ACHN (cell line): ENCODE results near the gene C1GALT1.

Experiments used
- DNase-seq: peaks from one replicate; pipeline ENCODE4 v3.0.0-alpha.2; 2015
- in situ Hi-C: cut with HindIII; loops from 2 replicates; pipeline ENCODE4 v1.10.0; 2017; ENCODE audit warnings: low sequenced_read_pairs, low pct_ligation_motif_present, low pct_unique_long_range_greater_than_20kb

The C1GALT1 gene

GRCh38 chr7:7256731-7257274 lies 74.5 kb downstream of the C1GALT1 start:
- DNase-seq, result no peak
- in situ Hi-C loops, result no loop called here

GRCh38 chr7:7257899-7258692 lies 75.8 kb downstream of the C1GALT1 start:
- DNase-seq, result peak; percentile 89
- in situ Hi-C loops, result no loop called here

- in situ Hi-C loops, result no loop called here
- DNase-seq, result no peak
Measured at GRCh38 chr7:7261863-7262262, 79.5 kb downstream of the C1GALT1 start.

- no peak for DNase-seq
- in situ Hi-C loops, result no loop called here
Measured at GRCh38 chr7:7263297-7264230, 81.2 kb downstream of the C1GALT1 start.

GRCh38 chr7:7264306-7265040 lies 82.1 kb downstream of the C1GALT1 start:
- in situ Hi-C loops, result no loop called here
- no peak for DNase-seq

GRCh38 chr7:7265081-7266075 lies 83.0 kb downstream of the C1GALT1 start:
- in situ Hi-C loops, result no loop called here
- no peak for DNase-seq

- in situ Hi-C loops, result no loop called here
- no peak for DNase-seq
Measured at GRCh38 chr7:7266257-7266881, 84.0 kb downstream of the C1GALT1 start.

- peak; percentile 60 for DNase-seq
- in situ Hi-C loops, result no loop called here
Measured at GRCh38 chr7:7271094-7271874, 88.9 kb downstream of the C1GALT1 start.

- DNase-seq, result no peak
- in situ Hi-C loops, result no loop called here
Measured at GRCh38 chr7:7272294-7272693, 90.0 kb downstream of the C1GALT1 start.

- no peak for DNase-seq
- in situ Hi-C loops, result no loop called here
Measured at GRCh38 chr7:7274782-7275181, 92.4 kb downstream of the C1GALT1 start.

GRCh38 chr7:7276161-7276560 lies 93.8 kb downstream of the C1GALT1 start:
- no peak for DNase-seq
- in situ Hi-C loops, result no loop called here

- DNase-seq, result no peak
- in situ Hi-C loops, result no loop called here
Measured at GRCh38 chr7:7290429-7291122, 108.2 kb downstream of the C1GALT1 start.

- no peak for DNase-seq
- in situ Hi-C loops, result no loop called here
Measured at GRCh38 chr7:7292085-7292484, 109.7 kb downstream of the C1GALT1 start.

GRCh38 chr7:7292608-7293007 lies 110.3 kb downstream of the C1GALT1 start:
- in situ Hi-C loops, result no loop called here
- DNase-seq, result no peak

- no peak for DNase-seq
- in situ Hi-C loops, result no loop called here
Measured at GRCh38 chr7:7293092-7293491, 110.7 kb downstream of the C1GALT1 start.

- DNase-seq, result no peak
- in situ Hi-C loops, result no loop called here
Measured at GRCh38 chr7:7294911-7295310, 112.6 kb downstream of the C1GALT1 start.
